ENCODE measurements around the gene ARHGAP20.

ARHGAP20 gene

DNA sequence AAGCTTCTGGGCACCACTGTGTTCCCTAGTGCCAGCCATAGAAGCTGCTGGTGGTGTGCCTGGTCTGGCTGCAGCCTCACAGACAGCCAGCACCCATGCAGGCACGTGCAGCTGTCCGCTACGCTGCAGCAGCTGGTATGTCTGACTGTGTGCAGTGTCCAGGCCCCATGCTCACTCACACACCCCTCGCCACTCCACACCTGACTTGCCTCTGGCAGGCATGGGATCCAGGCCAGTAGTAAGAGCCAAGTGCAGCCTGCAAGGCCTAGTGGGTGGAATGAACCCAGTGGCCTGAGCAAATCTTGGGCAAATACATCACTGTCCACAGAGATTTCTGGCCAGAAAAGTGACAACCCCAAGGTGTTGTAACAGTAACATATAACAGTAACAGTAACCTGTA is 111.9 kb downstream of the ARHGAP20 start:
- DNase-seq, result no peak

DNA sequence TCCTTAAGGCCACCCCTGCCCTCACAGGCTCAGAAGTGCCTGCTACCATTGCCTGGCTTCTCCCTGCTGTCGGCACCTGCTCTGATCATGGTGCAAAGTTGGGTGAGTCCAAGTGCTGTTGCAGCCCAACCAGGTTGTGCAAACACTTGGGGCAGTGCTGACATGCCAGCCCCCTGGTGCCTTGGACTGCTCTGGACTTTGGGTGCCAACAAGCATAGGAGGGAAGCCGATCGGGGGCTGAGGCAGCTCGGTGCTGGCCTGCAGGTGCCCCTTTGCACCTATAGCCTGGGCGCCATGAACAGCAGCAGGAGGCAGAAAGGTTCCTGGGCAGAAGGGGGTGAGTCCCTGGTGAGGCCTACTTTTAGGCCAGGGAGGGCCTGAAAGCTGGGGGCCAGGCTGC is 113.0 kb downstream of the ARHGAP20 start:
- DNase-seq, result no peak

DNA sequence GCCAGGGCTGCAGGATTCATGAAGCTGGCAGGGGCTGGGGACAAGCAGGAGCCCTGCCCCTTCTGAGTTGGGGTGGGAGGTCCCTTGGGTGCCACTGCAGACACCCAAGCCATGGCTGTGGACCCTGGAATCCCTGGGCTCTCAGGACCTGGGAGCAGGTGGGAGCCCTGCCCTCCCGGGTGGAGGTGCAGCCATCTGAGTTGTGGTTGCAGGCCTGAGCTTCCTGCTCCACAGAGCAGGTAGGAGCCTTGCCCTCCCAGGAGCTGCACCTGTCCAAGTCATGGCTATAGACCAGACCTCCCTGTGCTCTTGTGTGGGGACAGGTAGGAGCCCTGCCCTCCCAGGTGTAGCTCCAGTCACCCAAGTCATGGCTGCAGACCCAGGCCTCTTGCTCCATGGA is 113.5 kb downstream of the ARHGAP20 start:
- DNase-seq, result no peak

DNA sequence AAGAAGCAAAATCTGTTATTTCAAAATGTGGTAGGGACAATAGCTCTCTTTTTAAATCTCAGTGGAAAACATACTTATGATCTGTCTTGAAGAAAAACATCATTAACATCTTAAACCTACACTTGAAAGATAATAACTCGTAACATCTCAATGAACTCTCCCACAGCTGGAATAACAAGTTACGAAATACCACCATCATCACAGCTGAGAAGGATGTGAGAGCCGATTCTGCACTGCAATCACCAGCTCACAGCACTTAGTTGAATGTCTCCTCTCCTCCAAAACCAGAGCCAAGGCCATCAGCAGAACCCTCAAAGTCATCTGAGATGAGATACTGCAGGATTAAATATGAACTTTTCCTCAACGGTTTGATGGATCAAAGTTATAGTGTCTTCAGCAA is 124.3 kb downstream of the ARHGAP20 start:
- DNase-seq, result no peak

DNA sequence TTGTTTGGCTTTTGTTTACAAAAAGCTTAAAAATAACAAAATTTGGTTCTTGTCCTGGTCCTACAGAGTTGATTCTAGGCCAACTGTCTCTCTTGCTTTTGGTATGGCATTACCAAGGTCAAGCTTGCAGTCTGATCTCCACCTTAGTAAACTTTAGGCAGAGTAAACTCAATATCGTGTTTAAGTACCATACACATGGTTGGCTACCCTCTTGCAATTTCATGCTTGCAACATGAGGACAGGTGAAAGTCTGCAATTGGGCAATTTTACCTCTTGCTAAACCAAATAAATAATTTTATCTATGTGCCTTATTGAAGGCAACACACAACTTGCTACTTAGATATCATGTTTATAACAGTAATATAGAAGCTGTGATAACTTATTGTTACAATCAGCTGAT is 125.1 kb downstream of the ARHGAP20 start:
- no peak for DNase-seq

DNA sequence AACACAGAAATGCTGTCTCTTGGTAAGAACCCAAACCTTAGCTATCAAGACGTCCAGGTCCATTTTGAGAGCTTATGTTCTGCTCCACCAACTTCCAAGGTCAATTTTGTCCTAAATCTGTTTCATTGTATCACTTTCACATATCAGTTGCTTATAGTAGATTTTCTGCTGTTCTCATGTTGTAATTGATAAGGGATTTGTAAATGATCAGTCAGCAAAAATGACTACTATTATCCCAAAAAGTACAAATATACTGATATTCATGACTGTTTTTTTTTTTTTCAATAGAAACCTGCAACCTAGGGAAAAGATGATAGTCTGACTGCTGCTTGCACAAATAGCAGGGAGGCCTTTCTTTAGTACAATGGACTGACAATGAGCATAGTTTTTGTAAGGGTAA is 128.1 kb downstream of the ARHGAP20 start:
- no peak for DNase-seq

DNA sequence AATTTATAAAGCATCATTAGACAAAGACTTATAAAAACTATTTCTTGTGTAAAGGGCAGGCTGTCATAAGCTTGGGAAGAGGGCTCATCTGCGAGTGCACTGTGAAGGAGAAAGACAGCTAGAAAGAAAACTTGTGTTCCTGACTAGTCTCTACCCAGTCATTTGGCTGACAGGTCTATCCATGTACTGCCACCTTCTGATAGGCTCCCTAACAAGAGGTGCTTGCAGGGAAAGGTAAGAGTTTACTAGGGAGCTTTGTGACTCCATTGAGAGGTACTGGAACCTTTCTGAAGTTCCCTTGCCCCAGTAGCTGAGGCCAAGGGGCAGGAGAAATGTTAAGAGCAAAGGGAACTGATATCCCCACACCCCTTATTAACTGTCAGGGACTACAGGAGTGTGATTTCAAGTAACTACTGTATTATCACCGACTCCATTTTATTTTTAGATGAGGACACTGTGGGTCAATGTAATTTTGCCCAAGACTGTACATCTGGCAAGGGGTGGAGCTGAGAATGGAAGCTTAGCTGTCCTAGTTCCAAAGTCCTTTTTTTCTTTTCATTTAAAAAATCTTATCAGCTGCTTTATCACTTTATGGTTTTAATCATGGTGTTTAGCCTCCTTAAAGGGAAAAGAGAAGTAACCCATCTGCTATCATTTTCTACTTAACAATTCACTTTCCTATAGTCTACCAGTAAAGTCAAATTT is 129.4 kb downstream of the ARHGAP20 start:
- DNase-seq, result no peak

DNA sequence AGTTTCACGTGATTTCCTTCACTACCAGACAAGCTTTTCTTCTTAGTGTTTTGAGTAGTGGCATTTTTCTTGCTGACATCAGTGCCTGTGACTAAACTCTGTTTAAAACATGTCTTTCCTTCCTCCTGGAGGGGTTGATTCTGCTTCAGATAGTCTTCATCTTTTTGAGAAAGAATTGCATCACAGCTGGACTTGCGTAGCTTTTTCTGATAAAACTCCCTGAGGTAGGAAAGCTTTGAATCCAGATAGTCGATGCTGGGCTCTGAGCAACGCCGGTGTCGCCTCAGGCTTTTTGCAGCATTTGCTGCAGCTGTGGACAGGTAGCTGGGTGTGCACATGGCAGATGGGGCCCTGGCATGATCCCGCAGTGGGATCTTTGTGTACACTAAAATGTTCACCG is 131.7 kb downstream of the ARHGAP20 start:
- DNase-seq, result no peak

DNA sequence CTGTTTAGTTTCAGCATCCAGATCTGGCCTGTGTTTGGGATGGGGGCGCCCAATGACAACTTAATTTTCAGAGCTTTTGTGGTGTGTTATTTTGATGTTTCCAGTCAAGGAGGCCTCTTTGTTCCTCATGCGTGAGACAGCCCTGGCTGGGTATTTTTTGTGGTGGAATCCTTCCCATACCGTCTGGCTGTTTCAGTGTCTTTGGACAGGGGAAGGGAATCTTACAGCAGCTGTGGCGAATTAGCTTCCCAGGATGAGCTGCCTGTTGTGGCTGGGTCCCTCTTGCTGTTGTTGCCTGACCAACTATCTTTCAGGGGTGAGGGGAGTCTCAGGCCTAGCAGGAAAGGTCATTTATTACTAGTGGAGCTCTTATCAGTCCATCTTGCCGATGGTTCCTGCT is 138.8 kb downstream of the ARHGAP20 start:
- DNase-seq, result no peak

DNA sequence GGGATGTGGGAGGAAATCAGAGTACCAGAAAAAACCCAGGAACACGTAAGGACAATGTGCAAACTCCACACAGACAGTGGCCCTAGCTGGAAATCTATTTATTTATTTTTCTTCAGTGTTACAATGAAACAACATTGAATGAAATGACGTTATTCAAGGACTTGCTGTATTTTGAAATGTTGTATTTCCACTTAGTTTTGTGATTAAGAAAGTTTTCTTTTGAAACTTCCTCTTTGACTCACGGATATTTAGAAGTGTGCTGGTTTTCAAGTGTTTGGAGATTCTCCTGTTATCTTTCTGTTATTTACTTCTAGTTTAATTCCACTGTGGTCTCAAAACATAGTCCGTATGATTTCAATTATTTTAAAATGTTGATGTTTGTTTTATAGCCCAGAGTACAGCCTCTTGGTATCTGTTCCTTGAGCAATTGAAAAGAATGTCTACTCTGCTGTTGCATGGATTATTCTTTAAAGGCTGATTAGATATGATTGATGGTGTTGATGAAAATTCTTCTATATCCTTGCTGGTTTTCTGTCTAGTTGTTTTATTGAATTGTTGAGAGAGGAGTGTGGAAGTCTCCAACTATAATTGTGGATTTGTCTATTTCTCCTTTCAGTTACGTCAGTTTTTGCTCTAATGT is 141.0 kb downstream of the ARHGAP20 start:
- DNase-seq, result no peak

DNA sequence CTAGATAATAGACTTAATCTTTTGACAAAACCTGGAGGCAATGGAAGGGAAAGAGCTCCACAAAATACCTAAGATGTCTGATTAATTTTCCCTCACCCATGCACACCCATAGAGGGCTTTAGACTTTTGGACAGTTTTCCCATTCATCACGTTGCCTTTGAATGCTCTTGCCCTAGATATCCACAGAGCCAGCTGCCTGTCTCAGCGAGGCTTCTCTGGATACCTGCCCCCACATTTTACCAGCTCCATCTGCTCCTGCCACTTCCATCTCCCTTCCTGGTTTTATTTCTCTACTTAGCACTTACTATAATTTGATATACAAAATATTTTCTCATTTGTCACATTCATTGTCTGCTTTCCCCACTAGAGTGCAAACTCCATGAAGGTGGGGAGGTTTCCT is 145.7 kb downstream of the ARHGAP20 start:
- DNase-seq, result no peak

DNA sequence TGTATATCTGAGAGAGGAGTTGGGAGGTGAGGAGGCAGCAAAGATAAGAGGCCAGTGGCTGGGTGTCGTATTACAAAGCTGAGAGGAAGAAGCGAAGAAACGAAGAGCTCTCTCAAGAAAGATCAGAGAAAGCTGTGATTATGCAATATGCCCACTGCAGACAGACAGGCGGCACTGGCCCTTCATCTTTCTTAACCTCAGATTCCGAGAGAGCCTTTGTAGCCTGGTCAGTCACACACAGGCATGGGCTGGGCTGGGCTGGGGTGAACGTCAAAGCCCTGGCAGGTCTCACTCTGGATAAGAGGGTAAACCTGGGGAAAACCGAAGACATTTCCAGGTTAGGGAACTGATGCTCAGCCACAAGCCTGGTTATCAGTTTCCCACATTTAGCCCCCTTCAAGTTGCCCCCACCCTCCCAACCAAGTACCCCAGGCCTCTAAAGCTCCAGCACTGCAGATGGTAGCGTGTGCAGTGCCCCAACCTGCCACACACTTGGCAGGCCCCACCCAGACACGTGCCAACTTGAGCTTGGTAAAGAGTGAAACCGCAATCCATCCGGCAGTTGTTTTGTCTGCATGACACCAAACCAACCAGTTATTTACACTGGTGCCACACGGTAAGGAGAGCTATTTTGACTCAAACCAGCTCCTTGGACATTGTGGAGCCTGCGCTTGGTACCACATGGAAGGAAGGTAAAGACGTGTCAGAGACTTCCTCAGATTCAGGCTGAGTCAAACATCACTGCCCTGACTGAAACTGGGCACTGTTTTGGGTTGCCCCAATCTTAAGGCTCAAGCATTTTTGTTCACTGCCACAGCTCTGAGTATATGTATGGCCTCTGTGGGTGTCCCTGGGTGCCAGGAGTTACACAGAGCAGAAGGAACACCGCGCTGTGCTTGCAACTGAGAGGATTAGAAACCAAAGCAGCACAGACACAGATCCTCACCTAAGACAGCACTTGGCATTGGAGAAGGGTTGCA is 146.6 kb downstream of the ARHGAP20 start:
- no peak for DNase-seq

DNA sequence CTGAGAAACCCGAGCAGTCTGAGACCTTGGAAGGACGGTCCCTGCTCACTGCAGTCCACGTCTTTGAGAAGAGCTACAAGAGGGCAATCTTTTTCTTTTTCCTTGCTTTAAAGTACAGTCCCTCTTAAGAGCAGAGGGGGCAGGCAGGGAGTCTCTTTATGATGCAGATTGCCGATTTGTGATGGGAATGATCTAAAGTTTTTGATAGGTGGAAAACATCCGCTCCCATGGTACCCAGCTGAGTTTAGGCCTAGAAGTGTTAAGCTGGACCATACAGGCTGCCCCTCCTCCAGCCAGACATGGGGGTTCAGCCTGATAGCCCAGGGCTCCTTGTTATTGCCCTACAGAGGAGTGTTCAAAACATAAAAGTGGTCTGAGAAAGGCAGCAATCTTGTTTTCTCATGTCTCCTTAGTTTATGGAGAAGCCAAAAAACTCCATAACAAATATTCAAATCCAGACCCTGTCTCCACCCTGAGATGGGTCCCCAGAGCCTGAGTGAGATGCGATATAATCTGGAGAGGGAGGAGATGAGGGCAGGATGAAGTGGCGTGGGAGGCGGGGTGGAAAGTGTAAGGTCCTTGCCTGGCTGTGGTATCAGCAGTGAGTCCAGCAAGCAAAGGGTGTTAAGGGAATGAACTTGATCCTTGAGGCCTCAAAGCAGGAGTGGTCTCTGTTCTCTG is 147.4 kb downstream of the ARHGAP20 start:
- DNase-seq, result no peak

DNA sequence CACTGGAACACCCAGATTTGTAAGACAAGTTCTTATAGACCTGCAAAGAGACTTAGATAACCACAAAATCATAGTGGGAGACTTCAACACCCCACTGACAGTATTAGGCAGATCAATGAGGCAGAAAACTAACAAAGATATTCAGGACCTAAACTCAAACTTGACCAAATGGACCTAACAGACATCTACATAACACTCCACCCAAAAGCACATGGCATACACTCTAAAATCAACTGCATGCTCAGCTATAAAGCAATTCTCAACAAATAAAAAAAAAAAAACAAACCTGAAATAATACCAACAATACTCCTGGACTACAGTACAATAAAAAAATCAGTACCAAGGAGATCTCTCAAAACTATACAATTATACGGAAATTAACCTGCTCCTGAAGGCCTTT is 167.5 kb downstream of the ARHGAP20 start:
- no peak for DNase-seq

DNA sequence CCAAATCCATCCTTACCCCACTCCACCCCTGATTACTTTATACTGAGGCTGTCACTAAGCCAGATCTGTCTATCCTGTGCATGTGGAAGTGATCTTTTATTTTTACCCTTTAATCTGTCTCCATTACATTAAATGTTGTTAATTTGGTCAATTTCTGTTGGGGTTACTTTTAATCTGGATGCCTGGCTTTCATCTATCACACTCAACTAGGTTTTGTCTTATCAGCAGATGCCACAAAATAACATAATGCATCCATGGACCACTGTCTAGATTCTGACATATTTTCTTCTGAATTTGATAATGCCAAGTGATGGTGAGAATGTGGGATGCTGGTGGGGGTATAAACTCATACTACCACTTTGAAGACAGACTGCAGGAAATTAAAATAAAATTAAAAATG is 174.1 kb downstream of the ARHGAP20 start:
- no peak for DNase-seq

DNA sequence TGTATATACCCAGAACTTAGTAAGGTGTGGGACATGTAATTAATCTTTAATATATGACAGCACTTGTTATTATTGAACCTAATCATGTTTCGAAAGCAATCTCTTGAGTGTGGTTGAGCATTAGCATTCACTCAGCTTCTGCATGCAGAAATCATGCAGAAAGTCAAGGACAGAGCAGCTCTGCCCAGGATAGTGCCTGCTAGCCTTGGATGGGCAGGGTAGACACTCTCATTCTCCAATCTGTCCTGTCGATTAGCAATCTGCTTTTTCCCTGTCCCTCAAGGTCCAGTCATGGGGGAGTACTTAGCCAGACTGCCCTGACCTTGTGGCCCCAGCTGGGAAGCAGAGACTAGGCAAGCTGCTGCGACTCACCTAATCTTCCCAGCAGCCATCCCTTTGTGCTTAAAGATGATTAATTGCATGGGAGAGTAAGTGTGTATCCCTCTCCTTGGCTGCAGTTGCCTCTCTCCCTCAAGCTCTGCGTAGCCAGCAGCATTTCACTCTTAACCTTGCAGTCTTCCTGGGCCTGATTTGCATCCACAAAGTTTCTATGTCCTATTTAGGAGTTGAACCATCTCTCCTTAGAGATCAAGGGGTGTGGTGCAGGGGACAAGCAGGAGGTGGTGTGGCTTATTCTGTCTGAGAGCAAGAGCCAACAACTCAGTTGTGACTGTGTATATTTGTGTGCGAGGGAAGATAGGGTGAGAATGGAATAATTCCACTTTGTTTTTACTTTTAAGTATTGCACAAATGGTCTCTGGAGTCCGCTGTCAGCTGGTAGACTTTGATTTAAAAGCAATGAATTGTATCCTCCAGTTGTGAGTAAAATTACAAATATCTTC is 181.1 kb downstream of the ARHGAP20 start:
- DNase-seq, result no peak

DNA sequence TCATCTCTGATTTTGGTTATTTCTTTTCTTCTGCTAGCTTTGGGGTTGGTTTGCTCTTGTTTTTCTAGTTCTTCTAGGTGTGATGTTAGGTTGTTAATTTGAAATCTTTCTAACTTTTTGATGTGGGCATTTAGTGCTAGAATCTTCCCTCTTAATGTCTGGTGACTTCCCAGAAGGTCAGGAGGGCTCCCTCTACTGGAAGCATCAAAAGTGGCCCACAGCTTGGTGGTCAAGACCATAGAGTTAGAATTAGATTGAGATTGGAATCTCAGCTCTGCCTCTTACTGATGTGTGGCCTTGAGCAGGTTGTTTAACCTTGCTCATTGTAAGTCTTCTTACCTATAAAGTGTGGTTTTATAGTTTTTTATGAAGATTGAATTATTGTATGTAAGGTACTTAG is 183.2 kb downstream of the ARHGAP20 start:
- no peak for DNase-seq

DNA sequence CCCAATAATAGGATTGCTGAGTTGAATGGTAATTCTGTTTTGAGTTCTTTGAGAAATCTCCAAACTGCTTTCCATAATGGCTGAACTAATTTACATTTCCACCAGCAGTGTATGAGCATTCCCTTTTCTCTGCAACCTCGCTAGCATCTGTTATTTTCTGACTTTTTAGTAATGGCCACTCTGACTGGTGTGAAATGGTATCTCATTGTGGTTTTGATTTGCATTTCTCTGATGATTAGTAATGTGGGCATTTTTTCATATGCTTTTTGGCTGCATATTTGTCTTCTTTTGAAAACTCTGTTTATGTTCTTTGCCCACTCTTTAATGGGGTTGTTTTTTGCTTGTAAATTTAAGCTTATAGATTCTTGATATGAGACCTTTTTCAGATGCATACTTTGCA is 185.1 kb downstream of the ARHGAP20 start:
- no peak for DNase-seq
